NCI-H345 (cell line): Measurements from ENCODE around the gene TMEM208.

ENCODE experiments used
- DNase-seq: peaks from one replicate; lab custom pipeline; 2025; lab: John Stamatoyannopoulos, UW

TMEM208 gene

DNA sequence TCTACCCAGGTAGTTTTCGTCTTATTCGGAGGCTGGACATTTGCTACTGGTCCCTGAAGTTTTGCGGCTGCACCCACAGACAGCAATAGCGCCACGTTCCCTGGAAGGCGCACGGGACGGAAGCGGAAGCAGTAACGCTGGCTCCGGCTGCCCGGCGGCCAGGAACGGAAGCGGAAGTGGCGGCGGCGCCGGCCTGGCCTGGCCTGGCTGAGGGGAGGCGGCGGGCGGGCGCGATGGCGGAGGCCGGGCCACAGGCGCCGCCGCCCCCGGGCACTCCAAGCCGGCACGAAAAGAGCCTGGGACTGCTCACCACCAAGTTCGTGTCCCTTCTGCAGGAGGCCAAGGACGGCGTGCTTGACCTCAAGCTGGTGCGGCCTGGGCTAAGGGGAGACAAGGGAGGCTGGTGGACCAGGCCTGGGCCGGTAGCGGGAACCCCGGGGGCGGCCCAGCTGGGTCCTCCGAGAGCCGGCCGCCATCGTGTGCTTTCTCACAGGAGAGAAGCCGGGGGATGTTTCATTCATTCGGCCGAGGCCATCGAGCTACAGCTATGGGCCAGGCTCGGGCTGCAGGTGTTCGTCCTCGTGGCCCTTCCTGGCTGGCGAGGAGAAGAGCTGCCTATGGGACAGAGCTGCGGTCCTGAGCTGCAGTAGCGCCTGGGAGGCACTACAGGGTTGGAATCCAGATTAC lies 34.8 kb upstream of the TMEM208 start, which contains the start of gene E2F4:
E2F4 (plus strand) TSS at position 161 of the 687 bp plus-strand sequence; CDS start at position 234, 73 bp downstream.
- DNase-seq, result peak; percentile 83

DNA sequence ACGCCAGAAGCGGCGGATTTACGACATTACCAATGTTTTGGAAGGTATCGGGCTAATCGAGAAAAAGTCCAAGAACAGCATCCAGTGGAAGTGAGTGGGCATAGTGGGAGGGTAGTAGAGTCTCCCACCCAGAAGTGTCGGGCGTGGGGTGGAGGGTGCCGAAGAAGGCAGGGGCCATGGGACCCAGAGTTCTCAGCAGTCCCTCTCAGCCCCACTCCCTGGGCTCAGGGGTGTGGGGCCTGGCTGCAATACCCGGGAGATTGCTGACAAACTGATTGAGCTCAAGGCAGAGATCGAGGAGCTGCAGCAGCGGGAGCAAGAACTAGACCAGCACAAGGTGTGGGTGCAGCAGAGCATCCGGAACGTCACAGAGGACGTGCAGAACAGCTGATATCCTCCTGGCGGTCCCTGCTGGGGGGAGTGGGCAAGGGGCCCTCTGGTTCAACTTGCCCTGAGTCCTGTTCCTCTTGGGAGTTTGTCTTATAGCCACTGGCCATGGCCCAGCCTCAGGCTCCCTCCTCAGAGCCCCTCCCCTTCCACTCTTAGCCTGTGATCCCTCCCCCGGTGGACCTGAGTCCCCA lies 34.1 kb upstream of the TMEM208 start:
- no peak for DNase-seq

DNA sequence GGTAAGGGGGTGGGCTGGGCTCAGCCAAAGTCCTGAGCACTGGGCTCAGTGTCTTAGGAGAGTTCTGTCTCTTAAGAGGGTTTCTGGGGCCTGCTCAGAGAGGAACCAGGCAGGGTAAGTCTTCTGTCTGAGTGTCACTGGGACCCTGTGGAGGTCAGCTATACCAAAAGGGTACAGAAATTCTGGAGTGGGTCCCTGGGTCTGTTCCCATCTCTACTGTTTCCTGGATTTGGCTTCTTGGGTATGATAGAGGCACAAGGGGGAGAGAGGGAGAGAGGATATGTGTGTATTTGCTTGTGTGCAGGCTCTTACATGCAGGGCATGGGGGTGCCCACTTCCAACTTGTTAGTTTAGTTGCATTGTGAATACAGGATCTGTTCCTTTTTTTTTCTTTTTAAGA lies 33.4 kb upstream of the TMEM208 start:
- DNase-seq, result no peak

DNA sequence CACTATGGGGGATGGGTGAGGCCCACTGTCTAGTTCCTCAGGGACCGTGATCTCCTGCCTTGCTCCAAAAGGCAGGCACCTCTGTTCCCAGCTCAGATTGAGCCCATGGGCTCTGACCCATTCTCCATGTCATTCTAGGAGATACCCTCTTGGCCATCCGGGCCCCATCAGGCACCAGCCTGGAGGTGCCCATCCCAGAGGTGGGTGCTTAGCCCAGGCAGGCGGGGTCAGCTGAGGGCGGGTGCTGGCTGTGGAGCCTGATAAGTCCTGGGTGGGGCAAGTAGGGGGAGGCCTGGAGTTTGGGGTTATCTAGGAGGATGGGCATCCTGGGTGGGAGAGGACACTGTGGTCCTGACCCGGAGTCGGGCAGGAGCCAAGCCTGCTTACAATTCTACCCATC lies 32.7 kb upstream of the TMEM208 start:
- no peak for DNase-seq

DNA sequence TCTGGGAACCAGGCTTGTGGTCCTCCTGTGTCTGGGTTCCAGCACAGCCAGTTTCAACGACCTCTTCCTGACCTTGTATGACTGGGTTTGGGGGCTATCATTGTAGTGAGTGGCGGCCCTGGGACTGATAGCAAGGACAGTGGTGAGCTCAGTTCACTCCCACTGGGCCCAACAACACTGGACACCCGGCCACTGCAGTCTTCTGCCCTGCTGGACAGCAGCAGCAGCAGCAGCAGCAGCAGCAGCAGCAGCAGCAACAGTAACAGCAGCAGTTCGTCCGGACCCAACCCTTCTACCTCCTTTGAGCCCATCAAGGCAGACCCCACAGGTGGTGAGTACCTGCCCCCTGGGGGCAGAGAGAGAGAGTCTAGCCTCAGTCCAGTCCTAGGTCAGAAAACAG lies 31.3 kb upstream of the TMEM208 start:
- DNase-seq, result no peak

DNA sequence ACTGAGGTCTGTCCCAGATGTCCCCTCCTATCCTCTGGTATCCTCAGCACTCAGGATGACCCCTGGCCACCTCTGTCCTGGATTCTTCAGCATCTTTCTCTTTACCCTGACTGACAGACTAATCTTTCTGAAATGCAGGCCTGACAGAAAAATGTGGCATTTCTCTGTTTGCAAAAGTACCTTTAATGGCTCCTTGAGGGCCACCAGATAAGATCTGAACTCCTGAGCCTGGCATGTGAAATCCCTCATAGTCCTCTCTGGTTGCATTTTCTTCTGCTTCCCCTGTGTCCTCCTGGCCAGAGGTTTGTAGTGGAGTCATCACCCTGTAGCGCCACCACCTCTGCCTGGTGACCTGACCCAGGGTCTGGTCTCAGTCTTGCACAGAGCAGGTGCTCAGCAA lies 30.0 kb upstream of the TMEM208 start:
- DNase-seq, result no peak

DNA sequence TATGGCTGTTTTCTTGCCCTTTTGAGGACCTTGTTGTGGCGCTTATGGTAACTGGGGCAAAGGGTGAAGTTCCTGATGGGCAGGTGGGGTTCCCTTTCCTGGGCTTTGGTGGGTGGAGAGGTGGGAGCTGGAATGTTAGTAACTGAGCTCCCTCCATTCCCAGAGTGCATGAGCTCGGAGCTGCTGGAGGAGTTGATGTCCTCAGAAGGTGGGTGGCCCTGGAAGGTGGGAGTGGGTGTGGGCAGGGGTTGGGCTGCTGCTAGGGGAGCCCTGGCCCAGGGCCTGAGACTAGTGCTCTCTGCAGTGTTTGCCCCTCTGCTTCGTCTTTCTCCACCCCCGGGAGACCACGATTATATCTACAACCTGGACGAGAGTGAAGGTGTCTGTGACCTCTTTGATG lies 29.2 kb upstream of the TMEM208 start:
- DNase-seq, result no peak

DNA sequence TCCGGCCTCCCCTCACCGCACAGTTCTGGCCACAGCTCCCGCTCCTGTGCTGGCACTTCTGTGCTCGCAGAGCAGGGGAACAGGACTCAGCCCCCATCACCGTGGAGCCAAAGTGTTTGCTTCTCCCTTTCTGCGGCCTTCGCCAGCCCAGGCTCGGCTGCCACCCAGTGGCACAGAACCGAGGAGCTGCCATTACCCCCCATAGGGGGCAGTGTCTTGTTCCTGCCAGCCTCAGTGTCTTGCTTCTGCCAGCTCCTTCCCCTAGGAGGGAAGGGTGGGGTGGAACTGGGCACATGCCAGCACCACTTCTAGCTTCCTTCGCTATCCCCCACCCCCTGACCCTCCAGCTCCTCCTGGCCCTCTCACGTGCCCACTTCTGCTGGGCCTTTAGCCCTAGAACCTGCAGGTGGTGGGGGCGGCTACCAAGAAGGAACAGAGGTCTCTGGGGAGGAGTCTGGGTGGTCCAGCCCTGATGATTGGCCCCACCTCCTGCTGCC lies 28.6 kb upstream of the TMEM208 start:
- peak; percentile 15 for DNase-seq

DNA sequence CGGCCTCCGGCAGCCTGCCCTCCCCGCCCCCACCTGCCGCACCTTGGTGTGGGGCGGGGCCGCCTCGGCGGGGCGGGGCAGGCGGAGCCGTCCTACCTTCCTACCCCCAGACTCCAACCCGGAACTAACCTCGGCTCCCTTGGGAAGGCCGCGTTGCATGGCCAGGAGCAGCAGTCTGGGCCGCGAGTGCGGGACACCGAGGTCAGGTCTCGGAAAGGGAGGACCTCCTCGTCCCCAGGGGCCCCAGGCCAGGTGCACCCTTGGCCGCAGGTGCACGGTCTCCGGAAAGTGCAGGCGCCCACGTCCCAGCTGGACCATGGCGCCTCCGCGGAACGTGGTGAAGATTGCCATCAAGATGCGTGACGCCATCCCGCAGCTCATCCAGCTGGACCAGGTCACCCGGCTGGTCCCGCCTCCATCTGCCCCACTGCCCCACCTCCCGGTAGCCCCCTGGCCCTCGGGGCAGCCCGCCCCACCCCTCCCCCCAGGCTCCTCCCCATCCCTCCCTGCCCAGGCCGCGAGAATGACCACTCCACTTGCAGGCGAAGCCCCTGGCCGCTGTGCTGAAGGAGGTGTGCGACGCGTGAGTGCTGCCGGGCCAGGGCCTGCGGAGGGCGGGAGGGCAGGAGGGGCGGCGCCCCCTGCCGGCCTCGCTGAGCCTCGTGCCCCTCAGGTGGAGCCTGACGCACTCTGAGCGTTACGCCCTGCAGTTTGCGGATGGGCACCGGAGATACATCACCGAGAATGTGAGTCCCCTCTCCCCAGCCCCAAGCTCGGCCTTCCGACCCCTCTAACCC lies 27.7 kb upstream of the TMEM208 start, which contains the start of gene ELMO3:
ELMO3 (plus strand) TSS at position 121 of the 797 bp plus-strand sequence; CDS start at position 317, 196 bp downstream.
- DNase-seq, result peak; percentile 68

DNA sequence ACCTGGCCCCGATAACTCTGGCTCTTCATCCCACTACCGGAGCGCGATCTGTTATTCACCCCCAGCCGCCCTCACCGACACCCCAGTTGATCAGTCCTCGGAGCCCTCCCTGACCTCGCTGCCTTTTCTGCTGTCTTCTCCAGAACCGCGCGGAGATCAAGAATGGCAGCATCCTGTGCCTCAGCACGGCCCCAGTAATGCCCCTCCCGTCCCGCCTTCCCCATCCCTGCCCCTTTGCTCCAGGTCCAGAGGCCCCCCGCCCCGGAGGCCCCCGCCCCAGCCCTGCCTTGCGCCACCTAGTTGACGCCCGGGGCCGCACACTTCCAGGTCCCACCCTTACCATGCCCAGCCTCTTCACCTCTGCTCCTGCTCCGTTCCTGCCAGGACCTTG lies 27.1 kb upstream of the TMEM208 start:
- DNase-seq, result peak; percentile 36

DNA sequence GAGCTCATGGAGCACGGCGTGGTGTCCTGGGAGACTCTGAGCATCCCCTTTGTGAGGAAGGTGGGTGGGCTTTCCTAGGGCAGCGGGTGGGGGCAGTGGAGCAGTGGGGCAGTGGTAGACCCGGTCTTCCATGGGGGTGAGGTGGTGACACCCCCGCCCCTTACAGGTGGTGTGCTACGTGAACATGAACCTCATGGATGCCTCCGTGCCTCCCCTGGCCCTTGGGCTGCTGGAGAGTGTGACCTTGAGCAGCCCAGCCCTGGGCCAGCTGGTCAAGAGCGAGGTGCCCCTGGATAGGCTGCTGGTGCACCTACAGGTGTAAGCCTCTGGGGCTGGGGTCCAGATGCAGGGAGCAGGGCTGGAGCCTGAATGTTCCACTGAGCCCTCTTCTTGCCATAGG lies 26.4 kb upstream of the TMEM208 start:
- DNase-seq, result no peak

DNA sequence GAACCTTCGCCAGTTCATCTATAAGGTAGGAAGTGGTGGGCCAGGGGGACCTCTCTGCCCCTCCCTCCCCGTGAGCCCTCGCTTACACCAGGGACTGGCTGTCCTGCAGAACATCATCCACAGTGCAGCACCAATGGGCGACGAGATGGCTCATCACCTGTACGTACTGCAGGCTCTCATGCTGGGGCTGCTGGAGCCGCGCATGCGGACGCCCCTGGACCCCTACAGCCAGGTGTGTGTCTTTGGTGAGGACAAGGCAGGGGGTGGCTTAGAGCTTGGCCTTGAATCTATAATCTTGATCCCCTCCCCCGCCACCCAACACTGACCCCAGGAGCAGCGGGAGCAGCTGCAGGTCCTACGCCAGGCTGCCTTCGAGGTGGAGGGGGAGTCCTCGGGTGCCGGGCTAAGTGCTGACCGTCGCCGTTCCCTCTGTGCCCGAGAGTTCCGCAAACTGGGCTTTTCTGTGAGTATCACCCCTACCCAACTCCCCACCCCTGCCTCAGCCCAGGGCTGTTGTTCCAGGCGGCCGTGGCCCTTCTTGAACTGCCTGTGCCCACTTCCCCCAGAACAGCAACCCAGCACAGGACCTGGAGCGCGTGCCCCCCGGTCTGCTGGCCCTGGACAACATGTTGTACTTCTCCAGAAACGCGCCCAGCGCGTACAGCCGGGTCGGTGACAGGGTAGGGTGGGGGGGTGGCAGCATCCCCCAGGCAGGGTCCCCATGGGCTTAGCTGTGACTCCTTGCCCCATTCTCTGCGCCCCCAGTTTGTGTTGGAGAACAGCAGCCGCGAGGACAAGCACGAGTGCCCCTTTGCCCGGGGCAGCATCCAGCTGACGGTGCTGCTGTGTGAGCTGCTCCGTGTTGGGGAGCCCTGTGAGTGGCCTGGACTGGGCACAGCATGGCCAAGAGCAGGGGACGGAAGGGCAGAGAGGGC lies 25.3 kb upstream of the TMEM208 start:
- DNase-seq, result no peak

DNA sequence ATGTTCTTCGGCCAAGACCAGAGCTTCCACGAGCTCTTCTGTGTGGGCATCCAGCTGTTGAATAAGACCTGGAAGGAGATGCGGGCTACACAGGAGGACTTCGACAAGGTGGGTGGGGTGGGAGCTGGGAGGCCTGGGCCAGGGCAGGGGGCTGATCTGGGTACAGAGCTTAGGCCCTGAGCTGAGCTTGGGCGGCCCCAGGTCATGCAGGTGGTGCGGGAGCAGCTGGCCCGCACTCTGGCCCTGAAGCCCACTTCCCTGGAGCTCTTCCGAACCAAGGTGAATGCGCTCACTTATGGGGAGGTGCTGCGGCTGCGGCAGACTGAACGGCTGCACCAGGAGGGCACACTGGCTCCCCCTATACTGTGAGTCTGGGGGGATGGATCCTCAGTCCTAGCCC lies 24.5 kb upstream of the TMEM208 start:
- no peak for DNase-seq

DNA sequence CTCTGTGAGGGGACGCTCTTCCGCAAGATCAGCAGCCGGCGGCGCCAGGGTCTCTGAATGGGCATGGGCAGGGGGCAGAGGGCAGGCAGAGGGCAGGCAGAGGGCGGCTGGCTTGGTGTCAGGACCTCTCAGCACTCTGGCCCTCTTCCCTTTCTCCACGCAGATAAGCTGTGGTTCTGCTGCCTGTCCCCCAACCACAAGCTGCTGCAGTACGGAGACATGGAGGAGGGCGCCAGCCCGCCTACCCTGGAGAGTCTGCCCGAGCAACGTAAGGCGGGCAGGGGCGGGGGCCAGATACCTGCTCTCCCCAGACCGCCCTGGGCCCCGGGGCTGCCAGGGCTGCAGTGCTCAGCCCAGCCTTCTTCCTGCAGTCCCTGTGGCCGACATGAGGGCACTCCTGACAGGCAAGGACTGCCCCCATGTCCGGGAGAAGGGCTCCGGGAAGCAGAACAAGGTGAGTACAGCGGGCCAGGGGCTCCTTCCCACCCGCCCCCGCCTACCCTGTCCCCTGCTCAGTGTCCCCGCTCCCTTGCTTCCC lies 23.9 kb upstream of the TMEM208 start:
- DNase-seq, result no peak

DNA sequence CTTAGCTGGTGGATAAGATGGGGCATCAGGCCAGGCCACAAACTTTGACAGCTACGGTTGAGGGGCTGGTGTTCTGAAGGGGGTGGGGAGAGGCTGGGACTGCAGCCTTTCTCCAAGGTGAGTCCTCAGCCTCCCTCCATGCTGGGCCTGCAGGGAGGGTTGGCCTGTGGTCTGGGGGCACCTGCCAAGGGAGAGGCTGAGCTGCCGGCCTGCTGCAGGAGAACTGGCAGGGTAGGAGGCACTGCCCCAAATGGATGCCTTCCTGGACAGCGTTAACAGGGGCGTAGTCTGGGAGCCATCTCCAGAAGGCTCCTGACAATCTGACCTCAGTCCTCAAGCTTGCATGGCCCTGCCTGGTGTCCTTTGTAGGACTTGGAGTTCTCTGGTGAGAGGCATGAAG lies 22.9 kb upstream of the TMEM208 start:
- DNase-seq, result no peak

DNA sequence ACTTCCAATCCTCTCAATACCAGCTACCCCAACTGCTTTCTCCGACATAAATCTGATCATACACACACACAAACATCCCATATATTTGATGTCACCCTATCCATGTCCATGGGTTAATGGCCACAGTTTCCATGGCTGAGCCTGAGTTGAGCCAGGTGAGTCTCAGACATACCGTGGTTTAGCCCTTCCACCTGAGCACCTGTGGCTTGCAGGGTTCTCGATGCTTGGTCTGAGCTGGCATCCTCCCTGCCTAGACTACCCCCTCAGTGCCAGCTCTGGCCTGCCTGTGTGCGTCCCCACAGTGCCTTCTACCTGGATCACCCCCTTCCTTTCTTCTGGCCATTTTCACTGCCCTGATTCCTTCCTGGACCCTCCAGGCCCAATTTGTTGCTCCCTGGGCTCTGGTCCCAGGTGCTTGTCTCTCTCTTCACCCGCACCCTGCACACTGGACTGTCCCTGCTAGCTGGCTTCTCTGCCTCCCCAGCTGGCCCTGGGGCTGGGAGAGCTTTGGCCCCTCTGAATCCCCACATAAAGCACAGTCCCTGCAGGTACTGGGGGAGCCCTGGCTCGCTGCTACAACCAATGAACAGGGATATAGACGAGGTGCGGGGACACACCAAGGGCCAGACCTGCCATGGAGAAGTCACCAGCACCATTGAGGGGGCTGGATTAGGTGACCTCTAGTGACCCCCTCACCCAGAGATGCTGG lies 20.6 kb upstream of the TMEM208 start:
- DNase-seq, result no peak

DNA sequence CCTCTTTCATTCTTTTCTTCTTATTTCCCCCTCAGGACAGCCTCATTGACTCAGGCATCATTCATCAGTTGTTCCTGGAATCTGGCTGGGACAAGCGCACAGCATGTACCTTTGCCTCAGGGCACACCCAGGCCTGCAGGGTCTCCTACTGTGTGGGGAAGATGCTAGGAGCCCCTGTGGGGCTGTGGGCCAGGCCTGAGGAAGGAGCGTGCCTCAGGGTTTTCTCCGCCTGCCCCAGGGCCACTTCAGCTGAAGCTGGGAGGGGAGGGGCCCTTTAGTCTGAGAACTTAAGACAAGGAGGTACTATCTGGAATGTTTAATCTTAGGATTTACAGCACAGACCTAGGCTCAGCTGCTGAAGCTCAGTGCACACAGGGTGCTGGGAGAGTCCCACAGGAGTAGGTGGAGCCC lies 20.1 kb upstream of the TMEM208 start:
- DNase-seq, result no peak

DNA sequence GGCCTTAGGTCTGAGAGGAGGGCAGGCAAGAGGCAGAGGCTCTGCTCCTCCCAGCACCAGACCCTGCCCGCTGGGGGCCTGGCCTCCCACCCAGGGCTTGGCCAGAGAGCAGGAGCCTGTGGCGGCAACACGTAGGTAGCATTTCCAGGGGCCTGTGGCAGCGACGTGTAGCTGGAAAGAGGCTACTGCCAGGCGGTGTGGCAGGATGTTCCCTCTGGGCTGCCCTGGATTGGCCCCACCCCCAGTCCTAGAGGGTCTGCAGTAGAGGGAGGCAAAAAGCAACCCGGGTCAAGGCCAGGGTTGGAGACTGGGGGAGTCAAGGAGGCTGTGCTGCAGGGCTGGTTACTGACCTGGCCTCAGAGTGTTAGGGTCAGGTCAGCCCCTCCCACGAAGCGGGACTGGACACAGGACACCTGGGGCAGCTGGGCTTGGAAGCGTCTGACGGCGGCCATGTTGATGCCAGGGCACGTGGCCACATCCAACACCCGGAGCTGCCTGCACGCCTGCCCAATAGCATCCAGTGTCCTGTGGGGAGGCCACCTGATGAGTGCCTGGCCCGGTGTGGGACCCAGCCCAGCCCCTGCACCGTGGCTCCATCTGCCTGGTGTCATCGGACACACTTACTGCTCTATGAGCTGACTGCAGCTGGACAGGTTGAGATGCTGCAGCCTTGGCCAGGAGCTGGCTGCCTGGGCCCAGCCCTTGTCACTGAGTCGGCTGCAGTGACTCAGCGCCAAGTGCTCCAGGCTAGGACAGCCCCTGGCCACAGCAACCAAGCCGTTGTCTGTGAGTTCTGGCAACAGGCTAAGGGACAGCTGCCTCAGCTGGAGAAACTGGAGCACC lies 19.5 kb upstream of the TMEM208 start:
- no peak for DNase-seq

DNA sequence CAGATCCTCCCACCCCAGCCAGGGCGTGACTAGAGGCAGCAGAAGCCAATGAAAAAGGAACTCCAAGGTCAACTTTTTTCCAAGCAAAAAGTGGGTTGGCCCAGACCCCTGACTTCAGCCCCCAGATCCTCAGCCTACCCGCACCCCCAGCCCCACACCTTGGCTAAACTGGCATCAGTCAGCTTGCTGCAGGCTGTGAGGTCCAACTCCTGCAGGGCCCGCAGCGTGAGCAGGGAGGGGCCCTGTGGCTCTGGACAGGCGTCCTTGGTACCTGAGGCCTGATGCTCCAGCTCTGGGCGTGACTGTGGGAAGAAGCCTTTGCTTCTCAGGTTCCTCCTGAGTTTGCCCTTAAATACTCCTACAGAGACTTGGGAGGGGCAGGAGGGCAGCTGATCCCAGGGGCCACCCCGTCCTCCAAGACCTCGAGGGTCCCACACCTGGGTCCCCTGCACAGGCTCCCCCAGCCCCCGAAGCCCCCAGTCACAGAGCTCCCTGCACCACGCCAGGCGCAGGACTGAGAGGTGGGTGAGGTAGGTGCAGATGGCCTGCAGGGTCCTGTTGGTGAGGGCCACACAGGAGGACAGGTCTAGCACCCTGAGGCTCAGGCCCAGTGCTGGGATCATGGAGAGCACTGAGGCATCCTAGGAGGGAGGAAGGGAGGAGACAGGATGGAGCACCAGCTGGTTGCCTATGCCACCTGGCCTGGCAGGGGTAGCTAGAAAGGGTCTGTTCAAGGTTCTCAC lies 18.6 kb upstream of the TMEM208 start:
- DNase-seq, result no peak
